ENCODE measurements around the gene CSPG4.
"Not testable (repeated sequence)": the region's sequence is repeated elsewhere in the genome, so short reads cannot be mapped to it uniquely, and the experiment has no call there.

The CSPG4 gene

DNA sequence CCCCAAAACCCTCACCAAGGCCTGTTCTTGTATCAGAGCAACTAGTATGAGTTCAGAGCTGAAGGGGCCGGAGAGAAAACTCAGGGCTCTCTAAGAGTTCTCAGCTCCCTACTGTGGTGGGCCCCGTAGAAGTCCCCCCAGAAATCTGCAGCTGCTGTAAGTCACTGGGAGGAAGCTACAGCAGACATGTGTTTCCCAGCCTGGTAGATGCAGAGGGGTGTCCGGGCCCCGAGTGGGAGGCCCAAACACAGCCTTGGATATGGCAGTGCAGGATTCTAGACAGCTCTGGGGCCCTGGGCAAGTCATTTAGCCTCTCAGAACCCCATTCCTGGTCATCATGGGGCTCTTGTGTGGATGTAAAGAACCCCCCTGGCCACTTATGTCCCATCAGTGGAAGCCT lies 39.2 kb upstream of the CSPG4 start:
- H3K9me3 ChIP-seq (replicated peaks; ENCODE audit: low read length): no peaks in the 10 kb centered on the region
- H3K36me3 ChIP-seq (ENCODE audit: insufficient read depth, low read length): no peaks in the 10 kb centered on the region
- H3K4me3 ChIP-seq (ENCODE audit: low read length): no peak overlapping the region
- no peak overlapping the region for H3K4me2 ChIP-seq (ENCODE audit: low read length)
- no peaks in the 10 kb centered on the region for H3K4me1 ChIP-seq (ENCODE audit: control insufficient read depth, insufficient read depth, low read length)
- H3K27me3 ChIP-seq (ENCODE audit: control insufficient read depth, insufficient read depth, low read length): peaks cover 7% of the 10 kb centered on the region
- no peak overlapping the region for H3K9ac ChIP-seq (ENCODE audit: low read depth, low read length)

DNA sequence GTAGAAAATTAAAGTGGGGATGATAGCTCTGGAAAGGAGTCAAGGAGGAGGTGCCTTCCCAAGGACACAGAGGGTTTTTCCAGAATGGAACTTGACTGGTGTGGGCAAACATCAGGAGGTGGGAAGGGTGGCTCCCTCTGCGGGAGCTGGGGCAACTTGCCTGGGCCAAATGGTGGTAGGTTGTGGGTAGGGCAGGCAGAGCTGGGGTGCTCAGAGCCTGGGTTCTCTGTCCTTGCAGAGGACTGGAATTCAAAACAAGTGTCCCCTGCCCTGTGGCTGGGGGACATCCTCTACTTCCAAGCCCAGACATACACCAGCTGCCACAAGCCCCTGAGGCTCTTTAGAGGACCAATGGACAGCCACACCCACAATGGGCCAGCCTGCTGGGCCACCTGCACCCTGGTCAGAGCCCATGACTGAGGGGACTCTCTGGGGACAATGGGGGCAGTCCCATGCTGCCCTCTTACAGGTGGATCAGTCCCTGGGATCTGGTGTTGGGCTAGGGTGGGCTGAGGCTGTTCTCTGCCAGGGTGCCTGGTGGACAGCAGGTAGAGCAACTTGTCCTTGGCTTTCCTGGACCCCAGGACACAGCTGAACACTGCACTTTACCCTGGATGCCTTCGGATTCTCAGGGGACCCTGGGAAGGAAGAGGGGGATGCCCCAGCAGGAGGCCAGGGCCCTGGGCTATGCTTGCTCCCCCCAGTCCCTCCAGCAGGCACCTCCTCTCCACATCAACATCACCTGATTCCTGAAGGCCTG lies 38.6 kb upstream of the CSPG4 start:
- Histone ChIP-seq H3K27me3 (ENCODE audit: control insufficient read depth, insufficient read depth, low read length) (peaks cover 7% of the 10 kb centered on the region), H3K36me3 (ENCODE audit: insufficient read depth, low read length) (no peaks in the 10 kb centered on the region), H3K4me3 (ENCODE audit: low read length) (no peak overlapping the region), H3K9me3 (replicated peaks; ENCODE audit: low read length) (no peaks in the 10 kb centered on the region), H3K4me1 (ENCODE audit: control insufficient read depth, insufficient read depth, low read length) (no peaks in the 10 kb centered on the region), H3K9ac (ENCODE audit: low read depth, low read length) (no peak overlapping the region), H3K4me2 (ENCODE audit: low read length) (no peak overlapping the region)

DNA sequence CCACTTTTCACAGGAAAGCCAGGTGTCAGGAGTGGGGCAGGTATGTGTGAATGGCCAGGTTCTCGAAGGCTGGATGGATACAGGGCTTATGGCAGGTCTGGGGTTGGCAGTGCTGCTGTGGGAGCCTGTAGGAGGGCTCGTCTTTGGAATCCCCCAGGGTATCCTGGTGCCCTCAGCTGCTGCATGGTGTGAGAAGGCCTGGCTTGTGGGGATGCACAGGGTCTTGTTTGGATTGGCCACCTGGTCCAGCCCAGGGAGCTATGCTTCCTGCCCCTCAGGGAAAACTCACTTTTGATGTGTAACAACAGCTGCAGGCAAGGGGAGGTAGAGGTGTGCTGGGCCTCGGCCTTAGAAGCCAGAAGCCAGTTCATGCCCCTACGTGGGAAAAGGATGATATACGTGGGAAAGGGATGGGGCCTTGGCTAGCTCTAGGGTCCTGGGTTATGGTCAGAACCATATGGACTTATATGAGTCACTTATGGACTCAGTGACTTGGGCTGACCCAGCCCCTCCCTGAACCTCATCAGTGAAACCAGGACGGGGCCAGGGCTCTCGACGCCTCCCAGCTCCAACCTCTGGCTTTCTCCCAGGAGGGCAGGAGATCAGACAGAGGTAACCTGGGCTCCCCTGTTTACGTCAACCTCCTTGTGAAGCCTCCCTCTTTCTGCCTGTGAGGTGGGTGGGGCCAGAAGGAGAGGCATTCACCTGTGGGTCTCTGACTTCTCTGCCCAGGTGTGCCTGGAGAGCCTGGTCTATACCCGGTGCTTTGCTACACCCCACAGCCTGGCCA lies 37.8 kb upstream of the CSPG4 start:
- Histone ChIP-seq H3K4me2 (ENCODE audit: low read length) (no peak overlapping the region), H3K4me1 (ENCODE audit: control insufficient read depth, insufficient read depth, low read length) (no peaks in the 10 kb centered on the region), H3K36me3 (ENCODE audit: insufficient read depth, low read length) (no peaks in the 10 kb centered on the region), H3K4me3 (ENCODE audit: low read length) (no peak overlapping the region), H3K9me3 (replicated peaks; ENCODE audit: low read length) (no peaks in the 10 kb centered on the region), H3K9ac (ENCODE audit: low read depth, low read length) (no peak overlapping the region), H3K27me3 (ENCODE audit: control insufficient read depth, insufficient read depth, low read length) (peaks cover 15% of the 10 kb centered on the region)

DNA sequence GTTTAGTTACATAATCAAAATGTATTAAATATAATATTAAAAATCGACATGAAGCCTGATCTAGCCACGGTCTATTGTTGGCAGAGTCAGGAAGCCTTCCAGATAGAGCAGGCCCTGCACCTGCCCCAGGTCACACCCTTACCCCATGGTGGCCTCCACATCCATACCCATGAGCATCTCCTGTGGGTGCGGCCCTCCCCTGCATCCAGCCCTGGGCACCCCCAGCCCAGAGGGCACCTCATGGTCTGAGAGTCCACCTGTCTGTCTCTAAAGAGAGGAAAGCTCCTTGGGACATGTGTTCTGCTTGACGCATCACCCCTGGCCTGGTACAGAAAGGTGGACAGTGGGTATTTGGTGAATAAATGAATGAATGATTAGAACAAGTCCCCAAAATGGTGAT lies 37.2 kb upstream of the CSPG4 start:
- Histone ChIP-seq H3K27me3 (ENCODE audit: control insufficient read depth, insufficient read depth, low read length) (peaks cover 16% of the 10 kb centered on the region), H3K36me3 (ENCODE audit: insufficient read depth, low read length) (no peaks in the 10 kb centered on the region), H3K9ac (ENCODE audit: low read depth, low read length) (no peak overlapping the region), H3K4me1 (ENCODE audit: control insufficient read depth, insufficient read depth, low read length) (no peaks in the 10 kb centered on the region), H3K9me3 (replicated peaks; ENCODE audit: low read length) (no peaks in the 10 kb centered on the region), H3K4me2 (ENCODE audit: low read length) (no peak overlapping the region), H3K4me3 (ENCODE audit: low read length) (no peak overlapping the region)

DNA sequence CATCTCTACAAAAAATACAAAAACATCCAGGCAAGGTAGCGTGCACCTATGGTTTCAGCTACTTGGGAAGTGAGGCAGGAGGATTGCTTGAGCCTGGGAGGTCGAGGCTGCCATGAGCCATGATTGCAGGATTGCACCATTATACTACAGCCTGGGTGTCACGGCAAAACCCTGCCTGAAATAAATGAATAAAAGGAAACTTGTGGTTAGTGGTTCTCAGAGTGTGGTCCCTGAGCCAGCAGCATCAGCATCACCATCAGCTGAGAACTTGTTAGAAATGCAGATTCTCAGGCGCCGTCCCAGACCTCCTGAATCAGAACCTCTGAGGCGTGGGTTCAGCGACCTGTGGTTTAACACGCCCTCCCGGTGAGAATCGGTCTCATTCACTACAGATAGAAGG lies 36.2 kb upstream of the CSPG4 start:
- peaks cover 16% of the 10 kb centered on the region for H3K27me3 ChIP-seq (ENCODE audit: control insufficient read depth, insufficient read depth, low read length)
- not testable (repeated sequence) for H3K36me3 ChIP-seq (ENCODE audit: insufficient read depth, low read length); H3K4me2 ChIP-seq (ENCODE audit: low read length); H3K9me3 ChIP-seq (replicated peaks; ENCODE audit: low read length); H3K9ac ChIP-seq (ENCODE audit: low read depth, low read length); H3K4me1 ChIP-seq (ENCODE audit: control insufficient read depth, insufficient read depth, low read length); H3K4me3 ChIP-seq (ENCODE audit: low read length)

DNA sequence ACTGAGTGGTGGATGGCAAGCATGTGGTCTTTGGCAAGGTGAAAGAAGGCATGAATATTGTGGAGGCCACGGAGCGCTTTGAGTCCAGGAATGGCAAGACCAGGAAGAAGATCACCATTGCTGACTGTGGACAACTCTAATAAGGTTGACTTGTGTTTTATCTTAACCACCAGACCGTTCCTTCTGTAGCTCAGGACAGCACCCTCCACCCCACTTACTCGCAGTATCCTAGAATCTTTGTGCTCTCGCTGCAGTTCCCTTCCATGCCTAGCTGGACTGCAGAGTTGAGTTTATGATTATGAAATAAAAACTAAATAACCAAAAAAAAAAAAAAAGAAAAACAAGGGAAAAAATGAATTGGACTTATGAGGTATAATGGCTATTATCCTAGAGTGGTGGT lies 34.5 kb upstream of the CSPG4 start:
- H3K27me3 ChIP-seq (ENCODE audit: control insufficient read depth, insufficient read depth, low read length): peaks cover 16% of the 10 kb centered on the region
- not testable (repeated sequence) for H3K4me3 ChIP-seq (ENCODE audit: low read length); H3K9me3 ChIP-seq (replicated peaks; ENCODE audit: low read length); H3K4me1 ChIP-seq (ENCODE audit: control insufficient read depth, insufficient read depth, low read length); H3K9ac ChIP-seq (ENCODE audit: low read depth, low read length); H3K36me3 ChIP-seq (ENCODE audit: insufficient read depth, low read length); H3K4me2 ChIP-seq (ENCODE audit: low read length)

DNA sequence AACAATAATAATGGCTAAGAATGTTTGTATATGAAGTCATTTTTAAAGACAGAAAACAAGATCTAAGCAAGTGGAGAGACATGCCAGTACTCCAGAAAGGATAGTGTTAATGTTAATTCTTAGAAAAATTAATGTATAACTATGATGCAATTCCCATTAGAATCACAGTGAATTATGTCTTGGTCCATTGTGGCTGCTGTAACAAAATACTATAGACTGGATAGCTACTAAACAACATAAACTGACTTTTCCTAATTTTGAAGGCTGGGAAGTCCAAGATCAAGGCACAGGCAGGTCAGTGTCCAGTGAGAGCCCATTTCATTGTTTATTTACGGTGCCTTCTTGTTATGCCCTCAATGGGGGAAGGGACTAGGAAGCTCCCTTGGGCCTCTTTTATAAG lies 32.7 kb upstream of the CSPG4 start:
- H3K4me3 ChIP-seq (ENCODE audit: low read length): no peak overlapping the region
- no peaks in the 10 kb centered on the region for H3K36me3 ChIP-seq (ENCODE audit: insufficient read depth, low read length)
- H3K27me3 ChIP-seq (ENCODE audit: control insufficient read depth, insufficient read depth, low read length): peaks cover 14% of the 10 kb centered on the region
- no peaks in the 10 kb centered on the region for H3K4me1 ChIP-seq (ENCODE audit: control insufficient read depth, insufficient read depth, low read length)
- H3K4me2 ChIP-seq (ENCODE audit: low read length): no peak overlapping the region
- H3K9me3 ChIP-seq (replicated peaks; ENCODE audit: low read length): no peaks in the 10 kb centered on the region
- no peak overlapping the region for H3K9ac ChIP-seq (ENCODE audit: low read depth, low read length)

DNA sequence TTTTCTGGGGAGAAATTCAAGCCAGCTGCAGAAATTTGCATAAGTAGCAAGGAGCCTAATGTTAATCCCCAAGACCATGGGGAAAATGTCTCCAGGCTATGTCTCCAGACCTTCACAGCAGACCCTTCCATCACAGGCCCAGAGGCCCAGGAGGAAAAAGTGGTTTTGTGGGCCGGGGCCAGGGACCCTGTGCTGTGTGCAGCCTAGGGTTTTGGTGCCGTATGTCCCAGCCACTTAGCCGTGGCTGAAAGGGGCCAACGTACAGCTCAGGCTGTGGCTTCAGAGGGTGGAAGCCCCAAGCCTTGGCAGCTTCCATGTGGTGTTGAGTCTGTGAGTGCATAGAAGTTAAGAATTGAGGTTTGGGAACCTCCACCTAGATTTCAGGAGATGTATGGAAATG lies 29.7 kb upstream of the CSPG4 start:
- peaks cover 17% of the 10 kb centered on the region for H3K27me3 ChIP-seq (ENCODE audit: control insufficient read depth, insufficient read depth, low read length)
- not testable (repeated sequence) for H3K4me1 ChIP-seq (ENCODE audit: control insufficient read depth, insufficient read depth, low read length); H3K36me3 ChIP-seq (ENCODE audit: insufficient read depth, low read length); H3K9me3 ChIP-seq (replicated peaks; ENCODE audit: low read length); H3K4me2 ChIP-seq (ENCODE audit: low read length); H3K4me3 ChIP-seq (ENCODE audit: low read length); H3K9ac ChIP-seq (ENCODE audit: low read depth, low read length)

DNA sequence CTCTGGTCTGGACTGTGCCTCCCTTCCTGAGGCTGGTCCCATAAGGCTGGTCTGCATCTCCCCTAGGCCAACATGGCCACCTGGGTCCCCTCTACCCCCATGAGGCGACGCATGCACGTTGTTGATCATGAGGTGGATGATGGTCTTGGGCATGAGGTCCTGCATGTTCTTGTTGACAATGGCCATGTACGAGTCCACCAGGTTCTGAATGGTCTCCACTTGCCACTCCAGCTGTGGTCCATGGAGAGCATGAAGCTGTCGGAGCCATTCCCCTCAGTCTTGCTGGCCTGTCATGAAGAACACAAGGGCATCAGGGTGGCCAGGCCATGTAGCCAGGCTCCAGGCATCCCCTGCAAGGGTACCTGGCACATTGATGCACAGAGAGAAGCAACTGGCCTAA lies 27.1 kb upstream of the CSPG4 start:
- Histone ChIP-seq H3K9ac (ENCODE audit: low read depth, low read length) (no peak overlapping the region), H3K9me3 (replicated peaks; ENCODE audit: low read length) (no peaks in the 10 kb centered on the region), H3K4me2 (ENCODE audit: low read length) (no peak overlapping the region), H3K27me3 (ENCODE audit: control insufficient read depth, insufficient read depth, low read length) (peaks cover 8% of the 10 kb centered on the region), H3K36me3 (ENCODE audit: insufficient read depth, low read length) (no peaks in the 10 kb centered on the region), H3K4me1 (ENCODE audit: control insufficient read depth, insufficient read depth, low read length) (peaks cover 3% of the 10 kb centered on the region), H3K4me3 (ENCODE audit: low read length) (no peak overlapping the region)

DNA sequence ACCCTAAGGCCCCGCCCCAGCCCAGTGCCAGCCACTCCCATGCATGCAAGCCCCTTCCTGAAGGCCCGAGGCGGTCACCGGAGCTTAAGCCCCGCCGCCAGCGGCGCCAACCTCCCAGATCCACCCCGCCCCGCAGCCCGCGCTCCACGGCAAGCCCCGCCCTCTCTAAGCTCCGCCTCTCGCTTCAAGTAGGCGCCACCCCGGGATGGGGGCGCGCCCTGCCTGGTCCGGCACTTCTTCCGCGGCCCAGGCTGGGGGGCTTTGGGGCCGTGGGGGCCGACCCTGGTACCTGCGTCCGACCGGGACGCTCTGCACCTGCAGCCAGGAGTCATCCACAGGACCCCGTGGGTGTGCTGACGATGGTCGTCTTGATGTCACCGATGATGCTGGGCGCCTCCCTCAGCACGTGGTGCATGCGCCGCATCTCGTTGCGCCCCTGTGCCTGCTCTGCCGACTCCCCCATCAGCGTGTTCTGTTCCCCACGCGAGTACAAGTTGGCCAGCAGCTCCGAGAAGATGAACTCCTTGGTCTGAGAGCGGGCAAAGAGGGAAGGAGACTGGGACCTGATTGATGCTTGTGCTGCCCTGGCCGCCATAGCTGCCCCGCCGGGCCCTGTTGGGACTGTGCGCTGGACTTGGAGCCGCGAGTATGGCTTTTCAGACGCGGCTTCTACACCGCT lies 26.1 kb upstream of the CSPG4 start:
- Histone ChIP-seq H3K4me3 (ENCODE audit: low read length) (peak overlapping the region; percentile 77), H3K27me3 (ENCODE audit: control insufficient read depth, insufficient read depth, low read length) (peaks cover 8% of the 10 kb centered on the region), H3K36me3 (ENCODE audit: insufficient read depth, low read length) (no peaks in the 10 kb centered on the region), H3K4me2 (ENCODE audit: low read length) (peak overlapping the region; percentile 98), H3K9me3 (replicated peaks; ENCODE audit: low read length) (no peaks in the 10 kb centered on the region), H3K4me1 (ENCODE audit: control insufficient read depth, insufficient read depth, low read length) (peaks cover 3% of the 10 kb centered on the region), H3K9ac (ENCODE audit: low read depth, low read length) (peak overlapping the region; percentile 75)

DNA sequence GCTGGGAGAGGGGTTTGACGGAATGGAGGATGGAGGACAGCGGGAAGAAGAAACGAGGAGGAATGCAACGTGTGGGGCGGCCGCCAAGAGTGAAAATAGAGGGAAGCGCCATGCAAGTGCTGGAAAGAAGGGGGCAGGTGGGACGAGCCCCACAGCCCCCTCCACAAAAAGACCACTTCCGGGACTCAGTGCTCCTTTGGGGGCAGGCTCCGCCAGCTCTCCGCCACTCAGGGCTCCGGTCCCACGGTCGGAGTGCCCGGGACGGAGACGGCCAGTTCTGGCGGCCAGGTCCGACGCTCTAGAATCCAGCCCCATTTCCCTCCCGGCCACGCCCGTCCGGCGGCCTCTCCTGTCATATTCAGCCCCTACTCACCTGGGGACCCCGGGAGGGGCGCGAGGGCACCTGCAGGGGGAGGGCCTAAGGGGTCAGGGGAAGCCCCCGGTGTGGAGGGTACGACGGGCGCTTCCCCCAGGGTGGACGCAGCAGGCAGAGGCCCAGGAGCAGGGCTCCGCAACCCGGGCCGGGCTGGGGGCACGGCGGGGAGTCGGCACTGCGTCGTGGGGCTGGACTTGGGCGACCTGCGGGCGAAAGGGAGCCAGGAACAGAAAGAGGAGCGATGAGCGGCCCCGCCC lies 25.5 kb upstream of the CSPG4 start:
- no peaks in the 10 kb centered on the region for H3K36me3 ChIP-seq (ENCODE audit: insufficient read depth, low read length)
- peak overlapping the region; percentile 98 for H3K4me2 ChIP-seq (ENCODE audit: low read length)
- H3K27me3 ChIP-seq (ENCODE audit: control insufficient read depth, insufficient read depth, low read length): peaks cover 8% of the 10 kb centered on the region
- no peaks in the 10 kb centered on the region for H3K9me3 ChIP-seq (replicated peaks; ENCODE audit: low read length)
- H3K9ac ChIP-seq (ENCODE audit: low read depth, low read length): peak overlapping the region; percentile 75
- H3K4me1 ChIP-seq (ENCODE audit: control insufficient read depth, insufficient read depth, low read length): peaks cover 3% of the 10 kb centered on the region
- H3K4me3 ChIP-seq (ENCODE audit: low read length): peak overlapping the region; percentile 77
